Heart left ventricle (tissue), 16 donors: ENCODE measurements around the gene PLXNA3. TPM values are rescaled to one million over a fixed set of nuclear protein-coding genes. Genes with fewer than 3 reads are reported as not detected.

Experiments used
- ATAC-seq, 4 donors: fragments of 200-7000 bp; cut with Tn5 transposase; one replicate each; pipeline ENCODE4 v1.9.1; 2020 to 2022; ENCODE audit warnings: moderate library complexity in 4 of 4, mild to moderate bottlenecking in 3 of 4, moderate number of reproducible peaks in 1 of 4
- DNase-seq, 5 donors: peaks; one replicate each; pipeline ENCODE4 v3.0.0-alpha.2; 2020
- H3K27ac ChIP-seq, 12 donors: fragments of 200-600 bp; sonication (generic) in 4 of 12; one replicate each; pipeline versions ENCODE4 v1.5.0 to v1.8.0; 2016 to 2022; ENCODE audit warnings: mild to moderate bottlenecking in 2 of 12
- H3K27me3 ChIP-seq, 9 donors: fragments of 200-600 bp; sonication (generic) in 2 of 9; one replicate each; pipeline versions ENCODE4 v1.5.1 to v1.8.0; 2016 to 2022; ENCODE audit warnings: mild to moderate bottlenecking in 3 of 9
- H3K36me3 ChIP-seq, 9 donors: fragments of 200-600 bp; sonication (generic) in 2 of 9; one replicate each; pipeline versions ENCODE4 v1.5.0 to v1.8.0; 2018 to 2022; ENCODE audit warnings: mild to moderate bottlenecking in 2 of 9
- H3K4me1 ChIP-seq, 12 donors: fragments of 200-600 bp; sonication (generic) in 4 of 12; one replicate each; pipeline versions ENCODE4 v1.5.0 to v1.8.0; 2016 to 2022; ENCODE audit warnings: mild to moderate bottlenecking in 3 of 12
- H3K4me3 ChIP-seq, 12 donors: fragments of 200-600 bp; sonication (generic) in 4 of 12; one replicate each; pipeline versions ENCODE4 v1.5.0 to v1.8.0; 2017 to 2022; ENCODE audit warnings: mild to moderate bottlenecking in 9 of 12, moderate library complexity in 4 of 12
- H3K9me3 ChIP-seq, 12 donors: fragments of 200-600 bp; sonication (generic) in 4 of 12; one replicate each; pipeline versions ENCODE4 v1.5.0 to v1.8.0; 2016 to 2022; ENCODE audit warnings: mild to moderate bottlenecking in 1 of 12
- CTCF ChIP-seq, 12 donors: fragments of 200-600 bp; sonication (generic) in 4 of 12; IDR thresholded peaks; one replicate each; pipeline versions ENCODE4 v1.5.0 to v1.8.0; 2018 to 2022; ENCODE audit warnings: antibody characterized with exemption in 12 of 12, mild to moderate bottlenecking in 5 of 12
- POLR2A ChIP-seq, 2 donors: fragments of 450-650 bp; IDR thresholded peaks; one replicate each; pipeline ENCODE4 v1.6.1; 2017; ENCODE audit warnings: antibody characterized with exemption in 2 of 2, mild to moderate bottlenecking in 2 of 2, moderate library complexity in 2 of 2
- WGBS, 4 donors: extraction: QIAGEN DNeasy Blood & Tissue Kit in 2 of 4; methylation state at CpG; one replicate each; pipeline versions ENCODE4 v1.1.5 to v1.1.7; 2013 to 2018; 5-methylcytosine and 5-hydroxymethylcytosine counted together
- intact Hi-C, 10 donors: fragments of 100-400 bp; cut with DNase I; formaldehyde crosslinking; loops; one replicate each; pipeline versions ENCODE4 v1.11.1 to v1.14.2; 2022
- polyA plus RNA-seq, 2 donors: library from polyadenylated mRNA; stranded (reverse); fragments of 200-250 nt; gene quantifications; one replicate each; pipeline ENCODE4 v1.2.3, GENCODE V29; 2013
- total RNA-seq, 9 donors: library from RNA; depleted of rRNA in 2 of 9; stranded (reverse); fragments of >200 nt in 2 of 9; fragmentation: NEBNext Ultra II Directional in 3 of 9; extraction: Animal tissue kit (Norgen Biotek cat#: 25700) in 3 of 9; gene quantifications; one replicate each; pipeline versions ENCODE4 v1.1.0 to v1.2.4, GENCODE V29; 2016 to 2023
- donor health status: ischemic (EF 13 %, LVEDD 7.1; RV severe dilation, severe dysfunction).
- donor health status: healthy with polysubstance abuse.
- donor health status: DM: no; HTN: yes; CAD: no.
- donor health status: DM: no; HTN: no; CAD: no.
- donor health status: ischemic (EF 25% LVEDD 6.9; RV normal size, moderate dysfunction).
- donor health status: ischemic (EF 25% LVEDD 5.7; RV mildly dilated, moderate dysfunction).
- donor health status: healthy.
- donor health status: DM: yes; HTN: yes; CAD: no.
- donor health status: ischemic (EF 35%, LVEDD 5.7; RV mildly dilated, moderate dysfunction).
- donor health status: nonischemic (EF 11% LVEDD 7.7; RV severe dilation, severe dysfunction).
- donor health status: DM: yes; HTN: yes; CAD: no.
- donor health status: PGD.
- donor health status: ischemic (EF 29% LVEDD 5.4; RV normal size, mild dysfunction).
- donor health status: nonischemic (EF 23%, LVEDD 6.1; RV moderate dilation, normal function).

PLXNA3 gene
- total and polyA plus RNA-seq, 11 donors, result 4.7 to 46.6 (median 12.6) TPM

- H3K9me3 ChIP-seq, result no peaks in the 10 kb centered on the region
- 73 to 98% (median 87%) methylated on average over 5 to 9 of the region's 9 CpGs for WGBS, 4 donors
- no peak for TF ChIP-seq CTCF (IDR thresholded peaks at IDR 0.05)
- TF ChIP-seq POLR2A (IDR thresholded peaks at IDR 0.05), result no peak
- H3K27ac ChIP-seq, result no peak overlapping the region
- ATAC-seq (no peak), DNase-seq (no peak)
- H3K4me3 ChIP-seq, result no peak overlapping the region
- peaks cover 0 to 60% (median 4%) of the 10 kb centered on the region in 9 donors for H3K36me3 ChIP-seq
- intact Hi-C loops, result no loop called here
- H3K27me3 ChIP-seq, result no peaks in the 10 kb centered on the region
- H3K4me1 ChIP-seq, result no peaks in the 10 kb centered on the region
These were observed 11.0 kb downstream of the PLXNA3 start for GRCh38 chrX:154469114-154469513.

DNA sequence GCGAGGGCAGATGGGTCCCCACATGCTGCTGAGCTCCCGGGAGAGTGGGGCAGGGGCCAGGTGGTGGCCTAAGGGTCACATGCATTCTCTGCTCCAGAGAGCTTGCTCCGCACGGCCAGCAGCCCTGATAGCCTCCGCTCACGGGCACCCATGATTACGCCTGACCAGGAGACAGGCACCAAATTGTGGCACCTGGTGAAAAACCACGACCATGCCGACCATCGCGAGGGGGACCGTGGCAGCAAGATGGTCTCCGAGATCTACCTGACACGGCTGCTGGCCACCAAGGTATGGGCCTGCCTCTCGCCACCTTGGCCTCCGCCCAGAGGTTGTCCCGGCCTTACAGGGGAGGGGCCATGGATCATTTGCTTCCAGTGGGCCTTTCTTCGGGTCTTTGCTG lies 11.8 kb downstream of the PLXNA3 start:
- ATAC-seq (no peak), DNase-seq (peak in 1 of 5 donors; percentile 37)
- H3K27ac ChIP-seq, result no peak overlapping the region
- H3K36me3 ChIP-seq, result peaks cover 0 to 55% (median 4%) of the 10 kb centered on the region in 9 donors
- 67 to 95% (median 92%) methylated on average over 1 to 18 of the region's 18 CpGs for WGBS, 4 donors
- no peaks in the 10 kb centered on the region for H3K27me3 ChIP-seq
- no peaks in the 10 kb centered on the region for H3K9me3 ChIP-seq
- no peak for TF ChIP-seq POLR2A (IDR thresholded peaks at IDR 0.05)
- TF ChIP-seq CTCF (IDR thresholded peaks at IDR 0.05), result no peak
- H3K4me1 ChIP-seq, result no peaks in the 10 kb centered on the region
- H3K4me3 ChIP-seq, result no peak overlapping the region
- intact Hi-C loops, result no loop called here

DNA sequence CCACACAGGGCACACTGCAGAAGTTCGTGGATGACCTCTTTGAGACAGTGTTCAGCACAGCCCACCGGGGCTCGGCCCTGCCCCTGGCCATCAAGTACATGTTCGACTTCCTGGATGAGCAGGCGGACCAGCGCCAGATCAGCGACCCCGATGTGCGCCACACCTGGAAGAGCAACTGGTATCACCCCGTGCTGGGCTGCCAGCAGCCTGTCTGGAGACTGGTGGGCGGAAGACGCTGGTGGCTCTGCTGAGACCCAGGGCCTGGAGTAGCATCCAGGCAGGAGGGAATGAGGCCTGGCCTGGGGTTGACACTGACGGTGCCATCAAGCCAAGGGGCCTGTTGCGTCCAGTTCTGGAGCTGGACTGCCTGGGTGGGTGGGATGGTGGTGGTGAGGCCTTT lies 12.4 kb downstream of the PLXNA3 start:
- peaks cover 0 to 53% (median 4%) of the 10 kb centered on the region in 9 donors for H3K36me3 ChIP-seq
- no peaks in the 10 kb centered on the region for H3K4me1 ChIP-seq
- no peak for DNase-seq
- no peaks in the 10 kb centered on the region for H3K27me3 ChIP-seq
- no peak overlapping the region for H3K27ac ChIP-seq
- no peaks in the 10 kb centered on the region for H3K9me3 ChIP-seq
- WGBS, 4 donors, result 86 to 96% (median 90%) methylated on average over 3 to 14 of the region's 14 CpGs
- no peak for ATAC-seq
- intact Hi-C loops, result no loop called here
- no peak overlapping the region for H3K4me3 ChIP-seq
- TF ChIP-seq POLR2A (IDR thresholded peaks at IDR 0.05) (no peak), CTCF (IDR thresholded peaks at IDR 0.05) (no peak)

GRCh38 chrX:154470914-154471568 lies 13.0 kb downstream of the PLXNA3 start:
- ATAC-seq (no peak), DNase-seq (no peak)
- WGBS, 4 donors, result 87 to 91% (median 90%) methylated on average over 4 to 23 of the region's 23 CpGs
- no peak overlapping the region for H3K4me3 ChIP-seq
- H3K36me3 ChIP-seq, result peaks cover 0 to 47% (median 4%) of the 10 kb centered on the region in 9 donors
- no peaks in the 10 kb centered on the region for H3K4me1 ChIP-seq
- intact Hi-C loops, result no loop called here
- H3K27me3 ChIP-seq, result no peaks in the 10 kb centered on the region
- H3K27ac ChIP-seq, result no peak overlapping the region
- no peaks in the 10 kb centered on the region for H3K9me3 ChIP-seq
- no peak for TF ChIP-seq CTCF (IDR thresholded peaks at IDR 0.05)
- no peak for TF ChIP-seq POLR2A (IDR thresholded peaks at IDR 0.05)
